Measurements from ENCODE around the gene CHRM2.

Gene CHRM2

DNA sequence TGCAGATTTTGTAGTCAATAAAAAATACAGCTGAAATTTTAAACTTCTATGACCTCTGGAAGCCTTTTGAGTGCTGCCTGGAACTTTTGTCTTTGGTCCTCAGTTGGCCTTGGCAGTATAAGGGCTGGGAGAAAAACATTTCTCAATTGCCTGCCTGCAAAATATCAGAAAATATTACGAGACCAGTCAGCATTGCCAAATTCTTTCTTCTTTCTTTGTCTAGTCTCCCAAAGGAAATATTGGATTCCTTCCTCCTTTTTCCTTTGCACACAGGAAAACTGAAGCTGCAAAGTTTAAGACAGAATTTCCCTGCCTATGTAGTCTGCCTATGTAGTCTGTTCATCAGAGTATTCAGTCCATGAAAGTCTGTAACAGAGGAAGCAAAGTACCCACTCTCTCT is 95.9 kb downstream of the CHRM2 start:
- no peak for TF ChIP-seq CTCF (IDR thresholded peaks at IDR 0.05; ENCODE audit: extremely low read depth, insufficient read depth, missing control alignments)
- DNase-seq (ENCODE audit: low spot score) = no peak
- in situ Hi-C loops (cut with MboI; ENCODE audit: low pct_unique_long_range_greater_than_20kb, low sequenced_read_pairs, unreplicated experiment) = no loop called here

DNA sequence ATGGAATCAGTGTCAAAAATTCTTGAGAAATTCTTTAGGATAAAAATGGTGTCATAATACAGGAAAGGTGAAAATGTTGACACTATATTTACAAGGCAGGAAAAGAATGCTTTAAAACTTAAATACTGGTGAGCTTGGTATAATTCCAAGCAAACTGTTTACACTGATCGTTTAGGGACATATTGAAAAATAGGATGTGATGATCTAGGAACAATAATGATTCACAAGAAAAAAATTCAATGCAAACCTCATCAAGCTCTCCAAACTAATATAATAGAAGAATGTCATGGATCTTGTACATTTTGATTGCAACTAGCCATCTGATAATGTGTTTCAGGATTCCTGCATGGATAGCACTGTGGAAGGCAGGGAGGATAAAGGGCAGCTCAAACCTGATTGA is 98.4 kb downstream of the CHRM2 start:
- no peak for TF ChIP-seq CTCF (IDR thresholded peaks at IDR 0.05; ENCODE audit: extremely low read depth, insufficient read depth, missing control alignments)
- in situ Hi-C loops (cut with MboI; ENCODE audit: low pct_unique_long_range_greater_than_20kb, low sequenced_read_pairs, unreplicated experiment) = no loop called here
- DNase-seq (ENCODE audit: low spot score) = no peak

DNA sequence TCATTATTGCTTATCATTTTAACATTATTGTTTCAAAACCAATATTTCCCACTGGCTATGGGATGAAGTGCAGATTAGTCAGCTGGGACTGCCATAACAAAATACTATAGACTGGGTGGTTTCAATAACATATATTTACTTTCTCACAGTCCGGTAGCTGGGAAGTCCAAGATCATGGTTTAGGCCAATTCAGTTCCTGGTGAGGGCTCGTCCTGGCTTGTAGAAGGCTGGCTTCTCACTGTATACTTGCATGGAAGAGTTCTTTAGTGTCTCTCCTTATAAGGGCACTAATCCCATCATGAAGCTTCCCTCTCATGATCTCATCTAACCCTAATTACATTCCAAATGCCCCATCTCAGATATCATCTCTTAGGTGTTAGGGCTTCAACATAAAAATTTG is 101.3 kb downstream of the CHRM2 start:
- DNase-seq (ENCODE audit: low spot score) = no peak
- no peak for TF ChIP-seq CTCF (IDR thresholded peaks at IDR 0.05; ENCODE audit: extremely low read depth, insufficient read depth, missing control alignments)
- in situ Hi-C loops (cut with MboI; ENCODE audit: low pct_unique_long_range_greater_than_20kb, low sequenced_read_pairs, unreplicated experiment) = no loop called here

- DNase-seq (ENCODE audit: low spot score) = peak; percentile 7
- no peak for TF ChIP-seq CTCF (IDR thresholded peaks at IDR 0.05; ENCODE audit: extremely low read depth, insufficient read depth, missing control alignments)
- in situ Hi-C loops (cut with MboI; ENCODE audit: low pct_unique_long_range_greater_than_20kb, low sequenced_read_pairs, unreplicated experiment) = no loop called here
Measured at GRCh38 chr7:136971776-136972175, 103.3 kb downstream of the CHRM2 start.

- in situ Hi-C loops (cut with MboI; ENCODE audit: low pct_unique_long_range_greater_than_20kb, low sequenced_read_pairs, unreplicated experiment) = no loop called here
- no peak for DNase-seq (ENCODE audit: low spot score)
- TF ChIP-seq CTCF (IDR thresholded peaks at IDR 0.05; ENCODE audit: extremely low read depth, insufficient read depth, missing control alignments) = no peak
Measured at GRCh38 chr7:136976504-136977251, 108.2 kb downstream of the CHRM2 start.

- DNase-seq (ENCODE audit: low spot score) = no peak
- no peak for TF ChIP-seq CTCF (IDR thresholded peaks at IDR 0.05; ENCODE audit: extremely low read depth, insufficient read depth, missing control alignments)
- in situ Hi-C loops (cut with MboI; ENCODE audit: low pct_unique_long_range_greater_than_20kb, low sequenced_read_pairs, unreplicated experiment) = no loop called here
Measured at GRCh38 chr7:136993377-136993776, 124.9 kb downstream of the CHRM2 start.

All from GM13977 (cell line).